ENCODE measurements around the gene NGB.

NGB gene

GRCh38 chr14:77260631-77261030, 10.4 kb downstream of the NGB start:
- DNase-seq = peak in 1 of 3 donors; percentile 12

DNA sequence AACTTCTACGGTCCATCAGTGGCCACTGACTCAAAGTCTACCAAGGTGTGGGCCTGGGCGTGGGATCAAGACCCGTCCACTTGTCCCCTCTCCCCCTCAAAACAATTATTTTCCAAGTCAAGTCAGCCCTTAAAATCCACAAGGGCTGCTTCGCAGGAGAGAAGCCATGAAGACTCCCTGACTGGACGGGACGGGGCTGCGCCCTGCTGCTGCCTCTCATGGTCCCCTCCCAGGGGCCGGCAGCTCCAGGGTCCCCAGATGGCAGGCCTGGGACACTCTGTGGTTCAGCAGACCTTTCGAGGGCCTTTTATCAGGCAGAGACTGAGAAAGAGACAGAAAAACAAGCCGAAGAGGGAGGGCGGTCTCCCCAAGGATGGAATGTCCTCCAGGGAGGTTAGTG, 10.8 kb downstream of the NGB start:
- DNase-seq = no peak

DNA sequence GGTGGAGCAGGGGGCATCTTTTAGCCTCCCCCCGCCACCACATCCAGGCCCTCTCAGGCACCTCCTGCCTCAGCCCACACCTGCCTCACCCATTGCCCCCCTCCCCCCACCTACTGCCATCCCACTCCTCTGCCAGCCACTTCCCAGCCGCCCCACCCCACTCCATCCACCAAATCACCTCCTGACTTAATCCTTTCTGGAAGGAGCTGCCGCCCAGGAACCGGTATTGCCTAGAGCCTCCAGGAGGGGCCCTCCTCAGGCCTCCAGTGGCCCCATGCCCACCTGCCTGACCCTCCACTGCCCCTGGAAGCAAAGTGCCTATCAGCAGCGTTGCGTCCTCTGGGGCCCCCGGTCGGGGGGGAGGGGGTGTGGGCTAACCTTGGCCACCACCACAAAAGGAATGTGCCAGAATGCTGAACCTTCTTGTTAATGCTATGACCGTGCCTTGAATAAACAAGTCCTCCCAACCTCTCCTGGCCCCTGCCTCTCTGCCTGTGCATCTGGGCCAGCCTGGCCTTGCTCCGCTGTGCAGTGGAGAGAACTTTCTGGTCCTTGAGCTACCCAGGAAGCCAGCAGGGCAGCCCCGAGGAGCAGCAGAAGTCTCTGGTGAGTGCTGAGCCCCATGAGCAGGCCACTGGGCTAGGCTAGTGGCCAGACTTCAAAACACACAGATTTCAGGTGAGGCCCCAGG, 11.8 kb downstream of the NGB start:
- DNase-seq = no peak

DNA sequence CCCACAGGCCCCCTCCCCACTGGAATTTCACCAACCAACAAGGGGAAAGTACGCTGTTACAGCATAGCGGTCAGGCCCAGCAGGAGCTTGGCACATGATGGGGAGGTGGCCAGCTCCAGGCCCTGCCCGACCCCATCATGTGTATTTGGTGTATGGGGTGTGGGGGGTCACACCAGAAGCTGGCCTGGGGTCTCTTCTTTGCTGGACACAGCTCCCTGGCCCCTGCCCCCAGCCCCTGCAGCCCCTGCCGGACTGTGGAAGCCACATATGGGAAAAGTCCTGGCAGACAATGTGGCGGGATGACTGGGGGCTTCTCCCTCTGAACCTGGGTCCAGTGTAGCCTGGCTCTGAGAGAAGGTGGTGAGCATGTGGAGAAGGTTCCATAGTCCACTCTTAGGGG, 12.4 kb downstream of the NGB start:
- DNase-seq = peak in 2 of 3 donors; percentile 15 to 37

- DNase-seq = no peak
Measured at GRCh38 chr14:77257700-77258099, 13.3 kb downstream of the NGB start.

- no peak for DNase-seq
Measured at GRCh38 chr14:77256694-77257093, 14.3 kb downstream of the NGB start.

GRCh38 chr14:77253333-77254190, 17.4 kb downstream of the NGB start:
- no peak for DNase-seq

- no peak for DNase-seq
Measured at GRCh38 chr14:77251870-77252269, 19.1 kb downstream of the NGB start.

DNA sequence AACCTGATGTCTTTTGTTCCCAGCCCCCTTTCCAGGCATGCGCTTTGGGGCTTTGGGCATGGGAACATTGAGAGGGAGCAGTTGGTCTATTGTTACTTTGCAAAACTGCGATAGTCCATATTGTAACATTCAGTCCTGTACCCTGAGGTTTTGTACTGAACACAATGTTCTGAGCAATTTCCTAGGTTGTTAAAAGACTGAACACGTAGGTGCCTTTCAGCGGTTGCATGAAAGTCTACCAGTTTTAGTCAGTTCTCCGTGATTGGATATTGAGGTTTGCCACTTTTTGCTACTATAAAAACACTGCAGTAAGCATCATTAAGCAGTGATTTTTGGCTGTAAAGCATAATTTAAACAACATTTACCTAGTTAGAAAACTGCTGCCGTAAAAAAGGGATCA, 20.1 kb downstream of the NGB start:
- DNase-seq = no peak

- DNase-seq = no peak
Measured at GRCh38 chr14:77249286-77249685, 21.7 kb downstream of the NGB start.

DNA sequence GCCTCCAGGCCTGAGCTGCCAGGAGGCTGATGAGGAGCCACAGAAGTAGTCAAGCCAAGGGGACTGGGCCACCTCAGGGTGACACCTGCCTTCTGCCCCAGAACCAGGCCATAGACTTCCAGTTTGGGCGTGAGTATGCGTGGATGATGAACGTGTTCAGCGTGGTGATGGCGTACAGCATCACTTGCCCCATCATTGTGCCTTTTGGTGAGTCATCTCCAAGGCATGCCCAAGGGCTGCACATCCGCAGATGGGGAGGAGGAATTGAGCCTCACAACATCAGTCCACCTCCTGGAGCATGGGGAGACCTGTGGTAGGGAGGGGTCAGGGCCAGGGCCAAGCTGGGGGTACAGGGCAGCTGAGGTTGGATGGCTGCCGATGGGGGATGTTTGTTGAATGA, 22.3 kb downstream of the NGB start:
- no peak for DNase-seq

GRCh38 chr14:77246784-77247183, 24.2 kb downstream of the NGB start:
- no peak for DNase-seq

GRCh38 chr14:77245820-77246219, 25.2 kb downstream of the NGB start:
- DNase-seq = no peak

DNA sequence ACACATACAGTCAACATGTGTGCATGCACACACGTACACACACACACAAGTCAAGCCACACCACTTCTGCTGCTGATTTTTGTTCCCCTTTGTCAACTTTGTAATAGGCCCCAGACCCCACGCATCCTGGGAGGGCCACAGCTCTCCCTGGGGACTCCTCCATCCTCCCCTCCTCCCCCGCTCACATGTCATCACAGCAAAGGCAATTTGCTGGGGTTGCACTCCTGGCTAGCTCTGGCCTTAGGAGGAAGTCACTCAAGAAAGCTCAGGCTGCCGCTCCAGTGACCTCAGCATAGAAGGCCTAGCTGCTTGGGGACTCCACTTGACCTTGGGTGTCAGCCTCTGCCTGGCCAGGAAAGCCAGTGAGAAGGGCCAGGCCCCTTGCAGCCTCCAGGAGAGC, 27.2 kb downstream of the NGB start:
- peak; percentile 47 to 64 (median 52) for DNase-seq

DNA sequence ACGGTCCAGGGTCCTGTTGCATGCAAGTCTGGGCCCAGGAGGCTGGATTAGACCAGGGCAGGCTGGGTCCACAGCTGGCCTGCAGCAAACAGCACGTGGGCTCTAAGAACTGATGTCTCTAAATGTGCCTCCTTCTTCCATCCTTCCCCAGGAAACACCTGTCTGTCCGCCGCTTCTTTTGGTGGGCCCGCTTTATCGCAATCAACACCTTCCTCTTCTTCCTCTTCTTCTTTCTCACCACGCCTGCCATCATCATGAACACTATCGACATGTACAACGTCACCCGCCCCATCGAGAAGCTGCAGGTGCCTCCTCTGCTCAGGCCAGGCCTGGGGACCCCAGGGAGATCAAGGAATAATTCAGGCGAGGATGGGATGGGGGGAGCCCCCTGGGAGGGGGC, 28.3 kb downstream of the NGB start:
- DNase-seq = no peak

- DNase-seq = peak in 1 of 3 donors; percentile 3
Measured at GRCh38 chr14:77241955-77242354, 29.1 kb downstream of the NGB start.

- no peak for DNase-seq
Measured at GRCh38 chr14:77240336-77240915, 30.6 kb downstream of the NGB start.

GRCh38 chr14:77239412-77239811, 31.6 kb downstream of the NGB start:
- no peak for DNase-seq

DNA sequence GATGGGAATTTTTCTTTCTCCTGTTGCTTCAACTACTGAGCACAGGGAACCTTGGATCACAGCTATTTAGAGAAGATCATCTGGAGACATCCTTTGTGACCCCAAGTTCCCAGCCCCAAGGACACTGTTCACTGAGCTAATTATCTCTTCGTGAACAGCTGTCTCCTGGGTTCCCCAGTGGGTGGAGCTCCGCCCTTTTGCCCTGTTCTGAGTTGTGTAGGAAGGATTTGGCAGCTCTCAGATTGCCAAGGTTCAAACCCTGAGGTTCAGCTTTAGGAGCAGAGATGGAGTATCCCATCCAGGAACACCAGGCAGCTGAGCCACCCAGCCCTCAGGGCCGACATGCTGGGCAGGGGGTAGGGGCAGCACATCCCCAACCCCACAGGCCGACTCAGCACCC, 32.0 kb downstream of the NGB start:
- no peak for DNase-seq

DNA sequence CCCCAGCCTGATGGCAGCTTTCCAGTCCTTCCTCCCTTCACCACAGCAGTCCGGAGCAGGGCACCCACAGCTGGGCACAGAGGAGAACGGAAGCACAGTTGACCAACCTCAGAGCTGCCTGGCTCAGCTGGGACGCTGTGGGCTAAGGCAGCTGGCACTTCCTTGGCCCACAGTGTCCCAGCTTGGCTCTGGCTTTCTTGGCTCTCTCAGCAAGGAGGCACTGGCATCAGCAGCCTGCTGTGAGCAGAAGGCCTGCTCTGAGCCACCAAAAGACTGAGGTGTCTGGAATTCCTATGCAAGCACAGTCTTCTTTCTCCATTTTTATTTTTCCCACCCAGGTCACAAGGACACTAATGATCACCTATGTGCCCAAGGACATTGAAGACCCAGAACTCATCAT, 32.6 kb downstream of the NGB start:
- no peak for DNase-seq

DNA sequence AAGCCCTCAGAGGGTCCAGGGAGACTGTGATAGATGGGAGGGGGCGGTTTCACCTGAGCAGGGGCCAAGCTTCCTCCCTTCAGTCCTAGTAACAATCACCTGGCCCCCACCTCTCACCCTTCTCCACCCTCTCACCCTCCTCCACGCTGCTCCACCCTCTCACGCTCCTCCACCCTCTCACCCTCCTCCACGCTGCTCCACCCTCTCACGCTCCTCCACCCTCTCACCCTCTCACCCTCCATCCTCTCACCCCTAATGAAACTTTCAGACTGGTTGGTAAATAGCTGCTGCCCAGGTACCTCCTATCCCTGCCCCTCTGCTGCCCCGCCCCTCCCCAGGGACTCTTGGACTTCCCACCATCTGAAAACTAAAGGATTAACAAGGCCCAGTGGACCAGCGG, 34.2 kb downstream of the NGB start:
- no peak for DNase-seq

DNA sequence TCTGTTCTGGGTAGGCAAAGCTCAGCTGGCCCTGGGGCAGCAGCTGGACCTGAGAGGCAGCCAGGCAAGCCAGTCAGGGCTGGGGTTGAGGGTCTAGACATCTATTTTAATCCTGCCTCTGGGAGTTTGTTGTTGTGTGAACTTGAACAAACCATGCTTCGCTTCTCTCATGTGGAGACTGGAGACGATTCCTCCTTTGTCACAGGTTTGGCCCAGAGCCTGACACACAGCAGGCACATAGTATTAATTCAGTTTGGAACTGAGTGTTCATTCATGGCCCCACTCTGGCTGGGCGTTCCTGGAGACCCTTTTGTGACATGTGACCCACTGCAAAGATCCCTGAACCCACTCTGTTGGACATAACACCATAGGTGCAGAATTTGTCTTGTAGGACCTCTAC, 39.3 kb downstream of the NGB start:
- DNase-seq = no peak

- no peak for DNase-seq
Measured at GRCh38 chr14:77230914-77231313, 40.1 kb downstream of the NGB start.

DNA sequence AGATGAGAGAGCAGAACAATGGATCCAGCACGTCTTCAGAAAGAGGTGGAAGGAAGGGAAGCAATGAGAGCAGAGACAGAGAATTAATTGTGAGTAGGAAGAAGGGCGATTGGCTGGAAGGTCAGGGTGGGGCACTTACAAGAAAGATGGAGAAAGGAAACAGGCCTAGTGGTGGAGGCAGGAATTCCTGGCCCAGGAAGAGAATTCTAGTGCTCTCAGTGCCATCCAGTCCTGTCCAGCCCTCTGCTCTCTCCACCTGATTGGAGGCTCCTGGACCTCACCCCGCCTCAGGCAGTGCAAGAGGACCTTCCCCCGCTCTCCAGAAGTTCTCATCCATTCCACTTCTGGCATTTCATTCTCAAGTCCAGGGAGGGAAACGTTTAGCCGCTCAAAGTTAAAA, 43.0 kb downstream of the NGB start:
- no peak for DNase-seq

Measured in suppressor macrophage treated with lipopolysaccharide for 1 hour (primary cell).